Epithelial cell of proximal tubule (primary cell): Measurements from ENCODE around the gene SH3TC1. TPM values are rescaled to one million over a fixed set of nuclear protein-coding genes. Genes with fewer than 3 reads are reported as not detected.

Source experiments
- DNase-seq: peaks from one replicate; pipeline ENCODE4 v3.0.0-alpha.2; 2011; ENCODE audit warnings: low read depth
- H3K4me3 ChIP-seq: 2 replicates; pipeline ENCODE4 v1.5.1; 2011; ENCODE audit warnings: low read depth, mild to moderate bottlenecking, low read length
- total RNA-seq: library from RNA; depleted of rRNA; stranded (reverse); fragments of >200 nt; gene quantifications from 2 replicates; pipeline ENCODE4 v1.2.3, GENCODE V29; 2015
- TF ChIP-seq, protein P1 (sequence below): conservative IDR thresholded peaks from 2 replicates; pipeline ENCODE4 v1.5.1; 2012; ENCODE audit warnings: low read depth, mild to moderate bottlenecking, low read length

SH3TC1 gene
- total RNA-seq = 6.2 and 8.6 TPM in 2 replicates

DNA sequence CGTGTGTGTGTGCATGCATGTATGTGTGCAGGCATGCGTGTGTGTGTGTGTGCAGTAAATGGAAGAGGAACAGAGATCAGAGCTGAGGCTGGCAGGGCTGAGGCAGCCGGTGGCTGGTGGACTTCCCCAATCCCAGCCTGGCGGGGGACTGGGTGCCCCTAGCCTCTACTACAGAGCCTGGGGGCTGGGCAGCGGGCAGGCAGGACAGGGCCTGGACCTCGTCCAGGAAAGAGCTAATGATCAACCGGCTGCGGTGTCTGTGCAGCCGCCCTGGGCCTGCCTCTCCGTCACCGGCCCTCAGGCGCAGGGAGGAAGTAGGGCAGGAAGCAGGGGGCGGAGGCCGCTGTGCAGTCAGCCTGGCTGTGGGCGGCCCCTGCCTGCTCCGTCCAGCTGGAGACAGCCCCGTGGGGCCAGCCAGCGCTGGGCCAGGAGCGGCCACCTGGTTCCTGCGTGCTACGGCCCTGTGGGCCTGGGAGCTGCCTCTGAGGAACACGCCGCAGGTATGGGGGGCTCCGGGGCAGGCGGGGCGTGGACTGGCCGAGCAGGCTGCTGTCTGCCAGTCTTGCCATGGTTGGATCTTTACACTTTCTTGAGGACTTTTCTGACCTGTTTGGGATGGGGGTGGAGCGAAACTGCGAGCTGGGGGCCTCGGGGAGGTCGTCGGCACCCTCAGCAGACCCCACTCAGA lies at the start of gene SH3TC1:
SH3TC1 (plus strand) TSS at position 385 of the 688 bp plus-strand sequence. CDS start 5,905 bp downstream, outside the sequence.
- H3K4me3 ChIP-seq = peak within 1 kb of the TSS; percentile 71
- DNase-seq = peak; percentile 39
- TF ChIP-seq, protein P1, sequence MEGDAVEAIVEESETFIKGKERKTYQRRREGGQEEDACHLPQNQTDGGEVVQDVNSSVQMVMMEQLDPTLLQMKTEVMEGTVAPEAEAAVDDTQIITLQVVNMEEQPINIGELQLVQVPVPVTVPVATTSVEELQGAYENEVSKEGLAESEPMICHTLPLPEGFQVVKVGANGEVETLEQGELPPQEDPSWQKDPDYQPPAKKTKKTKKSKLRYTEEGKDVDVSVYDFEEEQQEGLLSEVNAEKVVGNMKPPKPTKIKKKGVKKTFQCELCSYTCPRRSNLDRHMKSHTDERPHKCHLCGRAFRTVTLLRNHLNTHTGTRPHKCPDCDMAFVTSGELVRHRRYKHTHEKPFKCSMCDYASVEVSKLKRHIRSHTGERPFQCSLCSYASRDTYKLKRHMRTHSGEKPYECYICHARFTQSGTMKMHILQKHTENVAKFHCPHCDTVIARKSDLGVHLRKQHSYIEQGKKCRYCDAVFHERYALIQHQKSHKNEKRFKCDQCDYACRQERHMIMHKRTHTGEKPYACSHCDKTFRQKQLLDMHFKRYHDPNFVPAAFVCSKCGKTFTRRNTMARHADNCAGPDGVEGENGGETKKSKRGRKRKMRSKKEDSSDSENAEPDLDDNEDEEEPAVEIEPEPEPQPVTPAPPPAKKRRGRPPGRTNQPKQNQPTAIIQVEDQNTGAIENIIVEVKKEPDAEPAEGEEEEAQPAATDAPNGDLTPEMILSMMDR = no peak

DNA sequence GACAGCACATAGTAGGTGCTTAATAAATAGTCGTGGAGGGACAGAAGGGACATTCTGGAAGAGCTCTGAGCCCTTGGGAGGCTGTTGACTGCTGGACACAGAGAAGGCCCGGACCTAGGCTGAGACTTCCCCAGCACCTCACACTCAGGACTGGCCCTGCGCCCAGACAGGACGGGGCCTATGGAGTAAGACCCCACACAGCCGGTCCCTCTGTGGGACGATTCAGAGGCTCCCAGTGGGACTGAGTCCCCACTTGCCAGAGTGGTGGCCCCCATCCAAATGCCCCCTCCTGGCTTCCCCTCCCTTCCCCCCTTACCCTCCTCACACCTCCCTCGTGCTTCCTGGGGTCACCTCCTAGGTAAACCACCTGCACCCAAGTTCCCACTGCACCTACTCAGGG lies 49.4 kb upstream of the SH3TC1 start:
- TF ChIP-seq, protein P1 = no peak
- DNase-seq = no peak
- H3K4me3 ChIP-seq = no peak overlapping the region

DNA sequence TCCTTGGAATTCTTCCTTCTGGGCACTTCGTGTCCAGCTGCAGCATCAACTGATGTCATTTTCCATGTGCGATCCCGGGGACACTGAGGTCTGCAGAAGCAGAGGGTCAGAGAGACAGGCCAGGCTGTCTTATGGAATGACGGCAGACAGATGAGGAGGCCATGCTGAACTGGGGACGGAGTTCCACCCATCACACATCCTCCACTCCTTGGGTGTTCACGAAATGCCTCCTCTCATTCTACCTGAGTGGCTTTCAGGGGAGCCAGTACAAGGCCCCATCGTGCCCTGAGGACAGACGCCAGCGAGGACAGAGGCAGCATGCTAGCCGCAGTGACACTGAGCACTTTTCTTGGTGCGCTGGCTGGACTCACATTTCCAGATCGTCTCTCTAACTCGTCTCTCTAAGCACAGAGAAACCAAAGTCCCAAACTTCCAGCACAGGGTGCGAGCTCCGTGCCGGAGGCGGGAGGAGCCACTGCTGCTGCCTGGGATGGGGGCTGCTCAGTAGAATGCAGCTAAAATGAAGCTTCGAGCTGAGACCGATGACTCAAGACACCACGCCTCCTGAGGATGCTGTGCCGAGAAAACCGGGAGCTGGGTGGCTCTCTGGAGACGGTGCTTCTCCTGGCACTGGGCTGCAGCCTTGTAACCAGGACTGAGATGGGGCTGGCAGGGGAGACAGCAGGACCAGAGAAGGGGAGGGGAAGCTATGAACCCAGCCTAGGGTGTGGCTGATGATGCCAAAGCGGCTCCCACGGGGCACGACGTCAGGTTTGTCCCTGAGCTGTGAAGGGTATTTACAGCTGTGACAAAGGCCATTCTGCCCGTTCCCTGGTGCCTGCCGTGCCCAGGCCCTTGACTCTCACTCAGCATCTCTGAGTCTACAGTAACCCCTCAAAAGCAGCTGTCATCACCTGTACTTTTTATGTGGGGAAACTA lies 48.7 kb upstream of the SH3TC1 start:
- TF ChIP-seq, protein P1 = no peak
- DNase-seq = no peak
- H3K4me3 ChIP-seq = no peak overlapping the region

DNA sequence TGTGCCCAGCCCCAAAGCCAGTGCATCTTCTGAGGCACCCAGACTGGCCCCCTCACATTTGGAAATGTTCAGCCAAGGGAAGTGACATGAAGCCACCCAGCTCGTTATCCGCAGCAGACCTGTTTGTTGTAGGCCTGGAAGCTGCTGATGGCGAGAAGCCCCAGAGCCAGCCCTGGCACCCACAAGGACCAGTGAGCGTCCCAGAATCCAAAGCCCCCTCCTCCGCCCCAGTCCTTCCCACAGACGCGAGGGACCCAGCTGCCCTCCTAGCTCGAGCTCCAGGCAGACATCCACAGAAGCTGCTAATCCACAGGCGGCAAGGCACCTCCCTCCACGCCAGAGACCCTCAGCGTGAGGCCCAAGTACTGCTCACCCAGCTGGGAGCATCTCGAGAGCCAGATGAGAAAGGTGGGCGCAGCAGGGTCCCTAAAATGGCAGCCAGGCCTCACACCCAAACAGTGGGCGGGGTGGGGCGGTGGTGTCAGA lies 47.9 kb upstream of the SH3TC1 start:
- TF ChIP-seq, protein P1 = no peak
- H3K4me3 ChIP-seq = no peak overlapping the region
- DNase-seq = no peak

DNA sequence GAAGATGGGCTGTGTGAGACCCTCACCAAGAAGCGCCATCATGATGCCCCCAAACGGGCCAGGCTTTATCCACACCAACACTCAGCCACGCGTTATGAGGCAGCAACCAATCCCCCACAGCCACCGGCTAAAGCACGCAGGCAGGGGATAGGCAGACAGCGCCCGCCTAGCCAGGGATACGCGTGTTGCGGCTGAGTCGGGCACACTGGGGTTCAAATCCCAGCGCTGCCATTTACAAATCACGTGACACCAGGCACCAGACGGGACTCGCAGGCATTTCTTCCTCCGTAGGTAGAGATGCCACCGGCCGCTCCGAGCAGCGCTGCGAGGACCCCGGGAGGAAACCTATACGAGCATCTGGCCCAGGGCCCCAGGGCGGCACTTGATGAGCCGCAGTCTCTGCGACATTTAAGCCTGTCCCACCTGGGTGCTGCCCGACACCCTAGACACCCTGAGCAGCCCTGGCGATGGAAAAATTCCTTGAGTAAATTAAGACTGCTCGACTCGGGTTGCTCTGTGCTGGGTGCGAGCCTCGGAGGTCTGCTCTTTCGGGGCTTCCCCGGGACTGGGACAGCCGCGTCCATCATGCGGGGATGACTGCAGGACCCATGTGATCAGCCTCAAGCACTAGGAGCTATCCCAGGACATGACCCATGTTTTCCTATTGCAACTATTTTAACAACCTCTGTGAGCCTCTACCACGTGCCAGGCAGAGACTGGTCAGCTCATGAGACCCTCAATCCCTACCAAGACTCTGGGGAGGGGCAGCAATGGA lies 46.8 kb upstream of the SH3TC1 start:
- TF ChIP-seq, protein P1 = no peak
- DNase-seq = no peak
- H3K4me3 ChIP-seq = no peak overlapping the region

DNA sequence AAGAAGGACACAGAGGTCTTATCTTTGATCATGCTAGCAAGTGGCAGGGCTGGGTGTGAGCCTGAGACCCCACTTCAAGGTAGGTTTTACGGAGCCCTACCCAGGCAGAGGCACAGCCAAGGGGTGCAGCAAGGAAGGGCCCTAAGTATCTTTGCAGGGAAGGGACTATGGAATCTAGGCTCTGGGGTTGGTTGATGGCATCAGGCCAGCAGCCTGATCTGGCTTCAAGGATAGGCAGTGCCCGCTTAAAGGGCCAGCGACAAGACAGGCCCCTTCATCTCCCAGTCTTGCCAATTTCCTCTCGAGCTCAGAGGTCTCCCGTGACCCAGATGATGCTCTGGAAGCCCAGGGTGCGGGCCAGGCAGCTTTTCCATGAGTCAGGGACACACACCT lies 46.2 kb upstream of the SH3TC1 start:
- TF ChIP-seq, protein P1 = no peak
- no peak overlapping the region for H3K4me3 ChIP-seq

More for the DNA sequence above, 46.2 kb upstream of the SH3TC1 start:
- DNase-seq = no peak
